A549 (cell line): ENCODE results near the gene RAB14. TPM values are rescaled to one million over a fixed set of nuclear protein-coding genes. Genes with fewer than 3 reads are reported as not detected.

Experiments
- ATAC-seq, 2 experiments: fragments of 200-7000 bp in 1 of 2; fragments of >200 bp in 1 of 2; cut with Nextera tagmentation in 1 of 2; cut with Tn5 transposase in 1 of 2; 3 replicates each; pipeline versions ENCODE4 v1.8.0 to v1.9.1; 2018 to 2020; ENCODE audit warnings: mild to moderate bottlenecking in 1 of 2, moderate library complexity in 1 of 2
- CTCF ChIA-PET: fragments of 300-600 bp; sonication (Branson Sonifier 250); formaldehyde crosslinking; extraction: SDS; loops from one replicate; lab custom pipeline; 2021; ENCODE audit warnings: antibody characterized with exemption, inconsistent platforms; lab: Yijun Ruan, JAX
- POLR2A ChIA-PET: fragments of 350-600 bp; formaldehyde crosslinking; extraction: SDS; loops from one replicate; lab custom pipeline; 2021; ENCODE audit warnings: antibody characterized with exemption, inconsistent platforms; lab: Yijun Ruan, JAX
- DNase-seq, 2 experiments: peaks; one replicate each; pipeline versions ENCODE4 v3.0.0 to v3.0.0-alpha.2; 2011 to 2016; ENCODE audit warnings: low read depth in 1 of 2, low spot score in 1 of 2
- FAIRE-seq: peaks from 2 replicates; lab custom pipeline; 2011; peaks lifted over from hg19 to GRCh38; lab: Jason Lieb, UNC
- H3K27ac ChIP-seq, 2 experiments: fragments of >200 bp; sonication (Bioruptor Twin); formaldehyde crosslinking; 3 replicates each; pipeline ENCODE4 v1.5.1; 2016 to 2017
- H3K4me1 ChIP-seq: fragments of >200 bp; sonication (Bioruptor Twin); formaldehyde crosslinking; 3 replicates; pipeline ENCODE4 v1.6.1; 2016
- H3K4me2 ChIP-seq: fragments of >200 bp; sonication (Bioruptor Twin); formaldehyde crosslinking; 3 replicates; pipeline ENCODE4 v1.6.1; 2016
- H3K4me3 ChIP-seq: fragments of >200 bp; sonication (Bioruptor Twin); formaldehyde crosslinking; 3 replicates; pipeline ENCODE4 v1.5.1; 2016
- H3K9me3 ChIP-seq: fragments of >200 bp; sonication (Bioruptor Twin); formaldehyde crosslinking; 3 replicates; pipeline ENCODE4 v1.6.1; 2016
- CHD2 ChIP-seq: fragments of 150-350 bp; IDR thresholded peaks from 2 replicates; pipeline ENCODE4 v1.6.1; 2014; ENCODE audit warnings: low read length; ENCODE audit not compliant: partially characterized antibody
- EHMT2 ChIP-seq: fragments of 200-600 bp; sonication (generic); IDR thresholded peaks from 2 replicates; pipeline ENCODE4 v1.6.1; 2016; ENCODE audit warnings: antibody characterized with exemption, low read depth, mild to moderate bottlenecking, moderate library complexity
- EP300 ChIP-seq, 2 experiments: fragments of >200 bp; sonication (Bioruptor Twin); formaldehyde crosslinking; IDR thresholded peaks; 2 replicates in 1 of 2; 3 replicates in 1 of 2; pipeline ENCODE4 v1.6.1; 2016 to 2017
- FOSL2 ChIP-seq, 2 experiments: fragments of 450-650 bp in 1 of 2; fragments of >200 bp in 1 of 2; sonication (Bioruptor Twin) in 1 of 2; formaldehyde crosslinking; IDR thresholded peaks; 2 replicates each; pipeline versions ENCODE4 v1.5.0 to v1.6.1; 2016 to 2020; ENCODE audit warnings: mild to moderate bottlenecking in 1 of 2, moderate library complexity in 1 of 2
- FOXS1 ChIP-seq: fragments of 250-450 bp; sonication (Bioruptor Pico); IDR thresholded peaks from 2 replicates; pipeline ENCODE4 v1.5.0; 2020; ENCODE audit warnings: mild to moderate bottlenecking, moderate library complexity
- HEYL ChIP-seq: fragments of 250-450 bp; sonication (Bioruptor Pico); IDR thresholded peaks from 2 replicates; pipeline ENCODE4 v1.8.0; 2021; ENCODE audit warnings: mild to moderate bottlenecking, moderate library complexity
- HOXB13 ChIP-seq: fragments of 250-450 bp; sonication (Bioruptor Pico); IDR thresholded peaks from 2 replicates; pipeline ENCODE4 v1.5.0; 2020; ENCODE audit warnings: low read depth, mild to moderate bottlenecking, moderate library complexity
- HOXB5 ChIP-seq: fragments of 250-450 bp; sonication (Bioruptor Pico); IDR thresholded peaks from 2 replicates; pipeline ENCODE4 v1.5.0; 2020; ENCODE audit warnings: mild to moderate bottlenecking, moderate library complexity
- MAZ ChIP-seq: fragments of 150-350 bp; IDR thresholded peaks from 2 replicates; pipeline ENCODE4 v1.6.1; 2014; ENCODE audit warnings: antibody characterized with exemption, low read depth, low read length, borderline replicate concordance
- MYC ChIP-seq: IDR thresholded peaks from 2 replicates; pipeline ENCODE4 v1.6.1; 2012; ENCODE audit warnings: mild to moderate bottlenecking, inconsistent platforms, low read length, improper control_type of control experiment, borderline replicate concordance
- POLR2A ChIP-seq: IDR thresholded peaks from 2 replicates; pipeline ENCODE4 v1.6.1; 2012; ENCODE audit warnings: mild to moderate bottlenecking, low read length
- POLR2AphosphoS2 ChIP-seq: conservative IDR thresholded peaks from 2 replicates; pipeline ENCODE4 v1.6.1; 2012; ENCODE audit warnings: low read length, improper control_type of control experiment, inconsistent platforms
- RARB ChIP-seq: fragments of 250-450 bp; sonication (Bioruptor Pico); IDR thresholded peaks from 2 replicates; pipeline ENCODE4 v1.8.0; 2021; ENCODE audit warnings: mild to moderate bottlenecking, moderate library complexity
- RCOR1 ChIP-seq: fragments of 150-350 bp; IDR thresholded peaks from 2 replicates; pipeline ENCODE4 v1.6.1; 2014; ENCODE audit warnings: antibody characterized with exemption, low read length, low read depth
- SMC3 ChIP-seq: fragments of >200 bp; sonication (Bioruptor Twin); formaldehyde crosslinking; IDR thresholded peaks from 3 replicates; pipeline ENCODE4 v1.6.1; 2018; ENCODE audit warnings: inconsistent platforms
- SREBF2 ChIP-seq: fragments of 450-650 bp; IDR thresholded peaks from 2 replicates; pipeline ENCODE4 v1.6.1; 2014; ENCODE audit warnings: mild to moderate bottlenecking, moderate library complexity
- TP53 ChIP-seq: fragments of 250-450 bp; sonication (Bioruptor Pico); IDR thresholded peaks from 2 replicates; pipeline ENCODE4 v1.5.0; 2021; ENCODE audit warnings: mild to moderate bottlenecking, moderate library complexity
- WGBS: methylation state at CpG from one replicate; pipeline ENCODE4 v1.1.6; 2017; ENCODE audit errors: missing lambda C conversion rate; 5-methylcytosine and 5-hydroxymethylcytosine counted together
- polyA plus RNA-seq, 4 experiments: library from polyadenylated mRNA; depleted of rRNA in 3 of 4; stranded (reverse); fragments of >200 nt; fragmentation: RNase III in 1 of 4; extraction: RNeasy Plus Mini Kit Qiagen cat#74134 plus additional on column Dnase treatment in 1 of 4; gene quantifications; 2 replicates in 3 of 4; 3 replicates in 1 of 4; pipeline ENCODE4 v1.2.3, GENCODE V29; 2011 to 2017
- TF ChIP-seq, protein P1 (sequence below): fragments of >200 bp; sonication (Bioruptor Twin); formaldehyde crosslinking; IDR thresholded peaks from 3 replicates; pipeline ENCODE4 v1.6.1; 2016
- TF ChIP-seq, protein P2 (sequence below): IDR thresholded peaks from 2 replicates; pipeline ENCODE4 v1.6.1; 2012
- TF ChIP-seq, protein P3 (sequence below): fragments of 450-650 bp; IDR thresholded peaks from 2 replicates; pipeline ENCODE4 v1.6.1; 2014; ENCODE audit warnings: antibody characterized with exemption
- TF ChIP-seq, protein P4 (sequence below): fragments of 250-450 bp; sonication (Bioruptor Pico); IDR thresholded peaks from 2 replicates; pipeline ENCODE4 v1.5.0; 2021; ENCODE audit warnings: mild to moderate bottlenecking, moderate library complexity, borderline replicate concordance
- TF ChIP-seq, protein P5 (sequence below): fragments of 150-350 bp; IDR thresholded peaks from 2 replicates; pipeline ENCODE4 v1.6.1; 2014; ENCODE audit warnings: low read depth, mild to moderate bottlenecking, low read length
- TF ChIP-seq, protein P6 (sequence below): fragments of >200 bp; sonication (Bioruptor Twin); formaldehyde crosslinking; IDR thresholded peaks from 2 replicates; pipeline ENCODE4 v1.6.1; 2016
- TF ChIP-seq, protein P7 (sequence below): fragments of >200 bp; sonication (Bioruptor Twin); formaldehyde crosslinking; IDR thresholded peaks from 3 replicates; pipeline ENCODE4 v1.5.1; 2016

Gene RAB14
- polyA plus RNA-seq, 2 of the 4 experiments (the other 2 are of a cell fraction): 38.4 to 54.1 TPM

DNA sequence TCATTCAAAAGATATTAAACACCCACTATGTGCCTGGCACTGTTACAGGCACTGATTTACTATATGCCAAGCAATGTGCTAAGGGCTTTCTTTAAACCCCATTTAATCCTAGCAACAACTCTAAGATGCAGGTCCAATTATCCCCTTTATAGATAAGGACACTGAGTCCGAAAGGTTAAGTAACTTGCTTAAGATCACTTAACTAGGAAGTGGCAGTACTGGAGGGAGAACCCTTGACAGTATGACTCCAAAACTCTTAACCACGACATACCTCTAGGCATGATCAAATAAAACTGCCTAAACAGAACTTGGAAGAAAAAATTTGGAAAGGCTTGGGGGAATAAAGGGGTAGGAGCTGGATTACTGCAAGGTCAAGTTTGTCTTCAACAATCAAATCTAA is 1.7 kb downstream of the RAB14 start:
- H3K9me3 ChIP-seq: no peaks in the 10 kb centered on the region
- POLR2A ChIA-PET: interaction anchor here (1.0 kb wide), 1 partner anchor 79 kb away, joined by 3 read pairs; no protein-coding TSS in a partner anchor
- H3K4me1 ChIP-seq: peaks cover 54% of the 10 kb centered on the region
- FAIRE-seq (no peak), DNase-seq (no peak), ATAC-seq (no peak)
- CTCF ChIA-PET: interaction anchor here (0.7 to 2.5 kb wide), 4 partner anchors 16 to 200 kb away, joined by 3 to 10 read pairs (median 4); no protein-coding TSS in a partner anchor
- peak overlapping the region; percentile 89 for H3K4me3 ChIP-seq
- TF ChIP-seq, protein P1, sequence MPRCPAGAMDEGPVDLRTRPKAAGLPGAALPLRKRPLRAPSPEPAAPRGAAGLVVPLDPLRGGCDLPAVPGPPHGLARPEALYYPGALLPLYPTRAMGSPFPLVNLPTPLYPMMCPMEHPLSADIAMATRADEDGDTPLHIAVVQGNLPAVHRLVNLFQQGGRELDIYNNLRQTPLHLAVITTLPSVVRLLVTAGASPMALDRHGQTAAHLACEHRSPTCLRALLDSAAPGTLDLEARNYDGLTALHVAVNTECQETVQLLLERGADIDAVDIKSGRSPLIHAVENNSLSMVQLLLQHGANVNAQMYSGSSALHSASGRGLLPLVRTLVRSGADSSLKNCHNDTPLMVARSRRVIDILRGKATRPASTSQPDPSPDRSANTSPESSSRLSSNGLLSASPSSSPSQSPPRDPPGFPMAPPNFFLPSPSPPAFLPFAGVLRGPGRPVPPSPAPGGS: no peak
- peak overlapping the region in 1 of 2 experiments; percentile 97; a peak in 2 of 6 replicates for H3K27ac ChIP-seq
- 38% methylated on average over 2 of the region's 2 CpGs for WGBS
- peak overlapping the region; percentile 91 for H3K4me2 ChIP-seq

DNA sequence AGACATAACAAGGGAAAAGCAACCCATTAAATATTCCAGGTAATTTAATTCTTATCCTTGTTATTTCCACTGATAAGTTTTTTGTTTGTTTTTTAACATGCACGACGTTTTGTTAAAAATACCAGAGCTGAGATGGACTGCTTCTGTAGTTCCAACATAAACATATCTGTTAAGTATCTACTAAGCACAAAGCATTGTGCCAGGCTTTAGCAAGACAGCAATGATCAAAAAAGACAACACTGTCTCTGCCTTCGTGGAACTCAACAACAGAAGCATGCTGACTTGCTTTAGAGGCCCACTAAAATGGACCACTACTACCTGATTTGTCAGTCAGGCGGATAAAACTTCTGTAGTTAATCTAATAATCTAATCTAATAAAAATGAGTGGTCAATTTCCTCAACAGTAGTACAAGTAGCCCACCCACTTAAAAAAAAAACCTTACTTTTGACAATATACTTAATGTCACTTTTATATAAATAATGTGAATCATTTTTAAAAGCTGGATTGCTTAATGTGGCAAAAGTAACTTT is 3.1 kb downstream of the RAB14 start:
- ChIA-PET CTCF (interaction anchor here (0.6 to 1.7 kb wide), 4 partner anchors 9 to 121 kb away, joined by 3 to 6 read pairs (median 4); no protein-coding TSS in a partner anchor), POLR2A (interaction anchor here (0.6 kb wide), 1 partner anchor 289 kb away, joined by 7 read pairs; no protein-coding TSS in a partner anchor)
- no peak for DNase-seq
- no peak overlapping the region for H3K27ac ChIP-seq
- H3K4me3 ChIP-seq: no peak overlapping the region; the same call in 2 of the 3 replicates
- FAIRE-seq: no peak
- no peak for ATAC-seq
- TF ChIP-seq MAZ: no peak
- TF ChIP-seq, protein P2, sequence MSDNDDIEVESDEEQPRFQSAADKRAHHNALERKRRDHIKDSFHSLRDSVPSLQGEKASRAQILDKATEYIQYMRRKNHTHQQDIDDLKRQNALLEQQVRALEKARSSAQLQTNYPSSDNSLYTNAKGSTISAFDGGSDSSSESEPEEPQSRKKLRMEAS: no peak
- TF ChIP-seq SREBF2: no peak
- TF ChIP-seq, all 56 proteins: peak for 0
- WGBS: 29% methylated on average over 4 of the region's 4 CpGs
- H3K4me2 ChIP-seq: peak overlapping the region; percentile 91
- no peaks in the 10 kb centered on the region for H3K9me3 ChIP-seq
- H3K4me1 ChIP-seq: peaks cover 67% of the 10 kb centered on the region

DNA sequence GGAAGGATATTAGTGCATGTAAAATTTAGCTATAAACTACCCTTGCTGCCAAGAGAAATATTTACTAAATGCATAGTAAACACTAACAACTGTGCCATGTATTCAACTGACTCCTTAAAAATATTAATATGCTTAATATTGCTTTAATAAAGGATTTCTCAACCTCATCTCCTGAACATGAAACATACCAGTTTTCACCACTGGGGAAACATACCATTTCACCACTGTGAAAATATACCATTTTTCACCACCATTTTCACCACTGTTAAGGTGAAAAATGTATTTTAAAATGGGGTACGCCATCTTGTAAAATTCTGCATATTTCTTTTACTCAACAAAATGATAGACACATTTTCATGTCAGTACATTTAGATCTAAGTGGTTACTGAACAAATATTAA is 4.5 kb downstream of the RAB14 start:
- Histone ChIP-seq H3K9me3 (no peaks in the 10 kb centered on the region), H3K27ac (no peak overlapping the region), H3K4me1 (peaks cover 82% of the 10 kb centered on the region), H3K4me3 (no peak overlapping the region), H3K4me2 (peak overlapping the region; percentile 91)
- DNase-seq: peak in 1 of 2 experiments; percentile 21
- ATAC-seq: no peak
- TF ChIP-seq TP53 (CRISPR knock-in tag): no peak
- TF ChIP-seq FOXS1 (CRISPR knock-in tag): no peak
- TF ChIP-seq, protein P3, sequence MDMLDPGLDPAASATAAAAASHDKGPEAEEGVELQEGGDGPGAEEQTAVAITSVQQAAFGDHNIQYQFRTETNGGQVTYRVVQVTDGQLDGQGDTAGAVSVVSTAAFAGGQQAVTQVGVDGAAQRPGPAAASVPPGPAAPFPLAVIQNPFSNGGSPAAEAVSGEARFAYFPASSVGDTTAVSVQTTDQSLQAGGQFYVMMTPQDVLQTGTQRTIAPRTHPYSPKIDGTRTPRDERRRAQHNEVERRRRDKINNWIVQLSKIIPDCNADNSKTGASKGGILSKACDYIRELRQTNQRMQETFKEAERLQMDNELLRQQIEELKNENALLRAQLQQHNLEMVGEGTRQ: no peak
- no peak for TF ChIP-seq FOSL2 (IDR thresholded peaks at IDR 0.05)
- no peak for TF ChIP-seq FOSL2 (CRISPR knock-in tag; IDR thresholded peaks at IDR 0.05)
- TF ChIP-seq, protein P4, sequence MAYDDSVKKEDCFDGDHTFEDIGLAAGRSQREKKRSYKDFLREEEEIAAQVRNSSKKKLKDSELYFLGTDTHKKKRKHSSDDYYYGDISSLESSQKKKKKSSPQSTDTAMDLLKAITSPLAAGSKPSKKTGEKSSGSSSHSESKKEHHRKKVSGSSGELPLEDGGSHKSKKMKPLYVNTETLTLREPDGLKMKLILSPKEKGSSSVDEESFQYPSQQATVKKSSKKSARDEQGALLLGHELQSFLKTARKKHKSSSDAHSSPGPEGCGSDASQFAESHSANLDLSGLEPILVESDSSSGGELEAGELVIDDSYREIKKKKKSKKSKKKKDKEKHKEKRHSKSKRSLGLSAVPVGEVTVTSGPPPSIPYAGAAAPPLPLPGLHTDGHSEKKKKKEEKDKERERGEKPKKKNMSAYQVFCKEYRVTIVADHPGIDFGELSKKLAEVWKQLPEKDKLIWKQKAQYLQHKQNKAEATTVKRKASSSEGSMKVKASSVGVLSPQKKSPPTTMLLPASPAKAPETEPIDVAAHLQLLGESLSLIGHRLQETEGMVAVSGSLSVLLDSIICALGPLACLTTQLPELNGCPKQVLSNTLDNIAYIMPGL (CRISPR knock-in tag): no peak
- TF ChIP-seq HOXB5: no peak
- no peak for TF ChIP-seq EHMT2
- no peak for TF ChIP-seq MYC
- TF ChIP-seq RCOR1: no peak
- TF ChIP-seq POLR2AphosphoS2: no peak
- TF ChIP-seq SMC3: no peak
- TF ChIP-seq, protein P5, sequence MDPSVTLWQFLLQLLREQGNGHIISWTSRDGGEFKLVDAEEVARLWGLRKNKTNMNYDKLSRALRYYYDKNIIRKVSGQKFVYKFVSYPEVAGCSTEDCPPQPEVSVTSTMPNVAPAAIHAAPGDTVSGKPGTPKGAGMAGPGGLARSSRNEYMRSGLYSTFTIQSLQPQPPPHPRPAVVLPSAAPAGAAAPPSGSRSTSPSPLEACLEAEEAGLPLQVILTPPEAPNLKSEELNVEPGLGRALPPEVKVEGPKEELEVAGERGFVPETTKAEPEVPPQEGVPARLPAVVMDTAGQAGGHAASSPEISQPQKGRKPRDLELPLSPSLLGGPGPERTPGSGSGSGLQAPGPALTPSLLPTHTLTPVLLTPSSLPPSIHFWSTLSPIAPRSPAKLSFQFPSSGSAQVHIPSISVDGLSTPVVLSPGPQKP: no peak
- TF ChIP-seq RARB (CRISPR knock-in tag): no peak
- no peak for TF ChIP-seq HEYL (CRISPR knock-in tag)
- TF ChIP-seq, protein P6, sequence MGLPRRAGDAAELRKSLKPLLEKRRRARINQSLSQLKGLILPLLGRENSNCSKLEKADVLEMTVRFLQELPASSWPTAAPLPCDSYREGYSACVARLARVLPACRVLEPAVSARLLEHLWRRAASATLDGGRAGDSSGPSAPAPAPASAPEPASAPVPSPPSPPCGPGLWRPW: no peak
- no peak for TF ChIP-seq CHD2
- no peak for TF ChIP-seq POLR2A
- TF ChIP-seq EP300 (IDR thresholded peaks at IDR 0.05): no peak
- TF ChIP-seq, protein P7, sequence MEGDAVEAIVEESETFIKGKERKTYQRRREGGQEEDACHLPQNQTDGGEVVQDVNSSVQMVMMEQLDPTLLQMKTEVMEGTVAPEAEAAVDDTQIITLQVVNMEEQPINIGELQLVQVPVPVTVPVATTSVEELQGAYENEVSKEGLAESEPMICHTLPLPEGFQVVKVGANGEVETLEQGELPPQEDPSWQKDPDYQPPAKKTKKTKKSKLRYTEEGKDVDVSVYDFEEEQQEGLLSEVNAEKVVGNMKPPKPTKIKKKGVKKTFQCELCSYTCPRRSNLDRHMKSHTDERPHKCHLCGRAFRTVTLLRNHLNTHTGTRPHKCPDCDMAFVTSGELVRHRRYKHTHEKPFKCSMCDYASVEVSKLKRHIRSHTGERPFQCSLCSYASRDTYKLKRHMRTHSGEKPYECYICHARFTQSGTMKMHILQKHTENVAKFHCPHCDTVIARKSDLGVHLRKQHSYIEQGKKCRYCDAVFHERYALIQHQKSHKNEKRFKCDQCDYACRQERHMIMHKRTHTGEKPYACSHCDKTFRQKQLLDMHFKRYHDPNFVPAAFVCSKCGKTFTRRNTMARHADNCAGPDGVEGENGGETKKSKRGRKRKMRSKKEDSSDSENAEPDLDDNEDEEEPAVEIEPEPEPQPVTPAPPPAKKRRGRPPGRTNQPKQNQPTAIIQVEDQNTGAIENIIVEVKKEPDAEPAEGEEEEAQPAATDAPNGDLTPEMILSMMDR: no peak
- TF ChIP-seq HOXB13: no peak
- ChIA-PET POLR2A (no interaction called here), CTCF (interaction anchor here (1.3 kb wide), 2 partner anchors 16 to 27 kb away, joined by 3 to 5 read pairs; no protein-coding TSS in a partner anchor)
- no peak for FAIRE-seq
- WGBS: 97% methylated on average over 1 of the region's 1 CpG
